BLaER1 (cell line): ENCODE measurements around the gene TOMM40.
A peak's percentile ranks its signal among the peaks of the same experiment; 100 is the strongest.

ENCODE experiments used
- H3K27ac ChIP-seq: shearing (Covaris generic); formaldehyde crosslinking; 2 replicates; pipeline ENCODE4 v1.8.1; 2022
- H3K27me3 ChIP-seq: shearing (Covaris generic); formaldehyde crosslinking; 2 replicates; pipeline ENCODE4 v1.8.1; 2022
- H3K36me3 ChIP-seq: shearing (Covaris generic); formaldehyde crosslinking; 2 replicates; pipeline ENCODE4 v1.8.1; 2022
- H3K4me1 ChIP-seq: shearing (Covaris generic); formaldehyde crosslinking; 2 replicates; pipeline ENCODE4 v1.8.1; 2022
- H3K4me2 ChIP-seq: shearing (Covaris generic); formaldehyde crosslinking; 2 replicates; pipeline ENCODE4 v1.8.1; 2022
- H3K4me3 ChIP-seq: shearing (Covaris generic); formaldehyde crosslinking; 2 replicates; pipeline ENCODE4 v1.8.1; 2022
- H3K9ac ChIP-seq: shearing (Covaris generic); formaldehyde crosslinking; 2 replicates; pipeline ENCODE4 v1.8.1; 2022
- H3K9me3 ChIP-seq: shearing (Covaris generic); formaldehyde crosslinking; 2 replicates; pipeline ENCODE4 v1.8.1; 2022
- H4K20me1 ChIP-seq: shearing (Covaris generic); formaldehyde crosslinking; 2 replicates; pipeline ENCODE4 v1.8.1; 2022
- Cebpa-rat ChIP-seq: shearing (Covaris generic); IDR thresholded peaks from 2 replicates; pipeline ENCODE4 v1.8.1; 2022

The TOMM40 gene

DNA sequence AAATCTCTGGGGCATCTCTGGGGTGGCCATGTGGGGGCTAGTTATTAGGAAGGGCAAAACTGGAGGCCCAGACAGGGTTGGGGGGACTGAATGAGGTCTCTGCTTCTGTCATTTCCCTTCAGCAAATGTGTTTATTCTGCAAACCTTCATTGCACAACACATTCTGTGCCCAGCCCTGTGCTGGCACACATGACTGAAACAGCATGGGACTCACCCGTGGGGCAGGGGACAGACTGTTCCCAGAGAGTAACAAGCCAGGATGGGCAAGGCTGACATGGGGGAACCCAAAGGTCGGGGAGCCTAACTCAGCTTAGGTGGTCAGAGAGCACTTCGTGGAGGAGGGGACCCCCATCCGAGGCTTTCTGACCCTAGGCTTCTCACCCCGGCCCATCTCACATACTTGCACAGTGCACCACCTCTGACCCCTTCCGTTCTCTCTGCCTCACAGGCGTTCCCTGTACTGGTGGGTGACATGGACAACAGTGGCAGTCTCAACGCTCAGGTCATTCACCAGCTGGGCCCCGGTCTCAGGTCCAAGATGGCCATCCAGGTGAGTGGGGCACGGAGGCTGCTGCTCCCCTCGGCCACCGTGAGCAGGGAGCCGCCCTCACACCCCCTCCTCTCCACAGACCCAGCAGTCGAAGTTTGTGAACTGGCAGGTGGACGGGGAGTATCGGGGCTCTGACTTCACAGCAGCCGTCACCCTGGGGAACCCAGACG is 2.4 kb downstream of the TOMM40 start:
- Histone ChIP-seq H3K4me1 (peaks cover 23% of the 10 kb centered on the region), H4K20me1 (peaks cover 67% of the 10 kb centered on the region), H3K27me3 (no peaks in the 10 kb centered on the region), H3K27ac (no peak overlapping the region), H3K4me2 (peak overlapping the region; percentile 93; the same call in 1 of the 2 replicates), H3K36me3 (peaks cover 71% of the 10 kb centered on the region), H3K9ac (peak overlapping the region; percentile 95; the same call in 1 of the 2 replicates), H3K9me3 (no peaks in the 10 kb centered on the region), H3K4me3 (no peak overlapping the region)
- no peak for TF ChIP-seq Cebpa-rat

DNA sequence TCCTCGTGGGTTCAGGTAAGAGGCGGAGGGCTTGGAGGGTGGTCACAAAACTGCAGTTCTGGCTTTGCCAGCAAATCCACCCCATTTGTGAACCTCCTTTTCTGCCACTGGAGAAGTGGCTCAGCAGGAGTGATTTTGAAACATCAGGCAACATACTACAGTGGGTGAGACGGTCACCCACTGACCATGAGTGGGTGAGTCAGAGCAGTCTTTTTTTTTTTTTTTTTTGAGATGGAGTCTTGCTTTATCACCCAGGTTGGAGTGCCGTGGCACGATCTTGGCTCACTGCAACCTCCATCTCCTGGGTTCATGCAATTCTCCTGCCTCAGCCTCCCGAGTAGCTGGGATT is 3.0 kb downstream of the TOMM40 start:
- Histone ChIP-seq H3K4me2 (no peak overlapping the region), H3K27ac (no peak overlapping the region), H3K9me3 (no peaks in the 10 kb centered on the region), H3K27me3 (no peaks in the 10 kb centered on the region), H3K9ac (no peak overlapping the region), H3K4me1 (peaks cover 23% of the 10 kb centered on the region), H3K4me3 (no peak overlapping the region), H4K20me1 (peaks cover 67% of the 10 kb centered on the region), H3K36me3 (peaks cover 67% of the 10 kb centered on the region)
- no peak for TF ChIP-seq Cebpa-rat

GRCh38 chr19:44894946-44895345 is 3.9 kb downstream of the TOMM40 start:
- TF ChIP-seq Cebpa-rat, result no peak
- peaks cover 15% of the 10 kb centered on the region for H3K4me1 ChIP-seq
- H3K27me3 ChIP-seq, result no peaks in the 10 kb centered on the region
- H3K4me2 ChIP-seq, result no peak overlapping the region
- H3K36me3 ChIP-seq, result peaks cover 73% of the 10 kb centered on the region
- no peak overlapping the region for H3K4me3 ChIP-seq
- no peaks in the 10 kb centered on the region for H3K9me3 ChIP-seq
- peaks cover 72% of the 10 kb centered on the region for H4K20me1 ChIP-seq
- no peak overlapping the region for H3K27ac ChIP-seq
- H3K9ac ChIP-seq, result no peak overlapping the region

DNA sequence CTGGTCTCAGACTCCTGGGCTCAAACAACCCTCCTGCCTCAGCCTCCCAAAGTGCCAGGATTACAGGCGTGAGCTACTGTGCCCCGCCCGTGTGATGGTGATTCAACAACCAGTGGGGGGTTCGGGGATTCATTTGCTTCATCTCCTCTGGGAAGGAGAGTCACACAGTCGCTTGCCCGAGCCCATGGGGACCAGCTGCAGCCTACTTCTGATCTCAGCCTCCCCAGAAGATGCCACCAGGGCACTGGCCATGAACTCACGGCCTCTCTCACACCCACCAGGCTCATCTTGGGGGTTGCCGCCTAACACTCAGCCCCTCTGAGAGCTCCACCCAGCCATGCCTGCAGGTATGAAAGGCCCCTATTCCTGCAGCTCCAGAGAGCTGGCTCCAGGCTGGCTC is 6.8 kb downstream of the TOMM40 start:
- peaks cover 3% of the 10 kb centered on the region; the same call in 1 of the 2 replicates for H3K4me1 ChIP-seq
- H3K4me3 ChIP-seq, result no peak overlapping the region
- no peak overlapping the region for H3K27ac ChIP-seq
- H3K4me2 ChIP-seq, result no peak overlapping the region
- H4K20me1 ChIP-seq, result peaks cover 73% of the 10 kb centered on the region
- no peaks in the 10 kb centered on the region for H3K9me3 ChIP-seq
- TF ChIP-seq Cebpa-rat, result no peak
- no peaks in the 10 kb centered on the region for H3K27me3 ChIP-seq
- H3K36me3 ChIP-seq, result peaks cover 96% of the 10 kb centered on the region
- H3K9ac ChIP-seq, result no peak overlapping the region

GRCh38 chr19:44900328-44901244 is 9.5 kb downstream of the TOMM40 start:
- Histone ChIP-seq H3K9me3 (no peaks in the 10 kb centered on the region), H3K27me3 (peaks cover 3% of the 10 kb centered on the region; the same call in 1 of the 2 replicates), H3K4me1 (peaks cover 3% of the 10 kb centered on the region; the same call in 1 of the 2 replicates), H3K9ac (no peak overlapping the region), H4K20me1 (peaks cover 62% of the 10 kb centered on the region), H3K4me2 (no peak overlapping the region), H3K36me3 (peaks cover 84% of the 10 kb centered on the region), H3K27ac (no peak overlapping the region), H3K4me3 (no peak overlapping the region)
- no peak for TF ChIP-seq Cebpa-rat

GRCh38 chr19:44903216-44903601 is 12.2 kb downstream of the TOMM40 start:
- Histone ChIP-seq H3K9ac (no peak overlapping the region), H4K20me1 (peaks cover 35% of the 10 kb centered on the region), H3K27me3 (peaks cover 11% of the 10 kb centered on the region; the same call in 1 of the 2 replicates), H3K27ac (no peak overlapping the region), H3K4me1 (peaks cover 8% of the 10 kb centered on the region; the same call in 1 of the 2 replicates), H3K36me3 (peaks cover 58% of the 10 kb centered on the region), H3K9me3 (no peaks in the 10 kb centered on the region), H3K4me3 (no peak overlapping the region), H3K4me2 (no peak overlapping the region)
- TF ChIP-seq Cebpa-rat, result no peak

DNA sequence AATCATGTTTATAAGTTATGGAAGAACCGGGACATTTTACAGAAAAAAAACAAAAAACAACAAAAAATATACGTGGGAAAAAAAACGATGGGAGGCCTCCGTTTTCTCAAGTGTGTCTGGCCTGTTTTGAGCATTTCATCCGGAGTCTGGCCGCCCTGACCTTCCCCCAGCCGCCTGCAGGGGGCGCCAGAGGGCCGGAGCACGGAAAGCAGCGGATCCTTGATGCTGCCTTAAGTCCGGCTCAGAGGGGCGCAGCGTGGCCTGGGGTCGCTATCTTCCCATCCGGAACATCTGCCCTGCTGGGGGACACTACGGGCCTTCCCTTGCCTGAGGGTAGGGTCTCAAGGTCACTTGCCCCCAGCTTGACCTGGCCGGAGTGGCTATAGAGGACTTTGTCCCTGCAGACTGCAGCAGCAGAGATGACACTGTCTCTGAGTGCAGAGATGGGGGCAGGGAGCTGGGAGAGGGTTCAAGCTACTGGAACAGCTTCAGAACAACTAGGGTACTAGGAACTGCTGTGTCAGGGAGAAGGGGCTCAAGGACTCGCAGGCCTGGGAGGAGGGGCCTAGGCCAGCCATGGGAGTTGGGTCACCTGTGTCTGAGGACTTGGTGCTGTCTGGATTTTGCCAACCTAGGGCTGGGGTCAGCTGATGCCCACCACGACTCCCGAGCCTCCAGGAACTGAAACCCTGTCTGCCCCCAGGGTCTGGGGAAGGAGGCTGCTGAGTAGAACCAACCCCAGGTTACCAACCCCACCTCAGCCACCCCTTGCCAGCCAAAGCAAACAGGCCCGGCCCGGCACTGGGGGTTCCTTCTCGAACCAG is 12.8 kb downstream of the TOMM40 start:
- no peak for TF ChIP-seq Cebpa-rat
- Histone ChIP-seq H3K27ac (no peak overlapping the region), H3K27me3 (peaks cover 11% of the 10 kb centered on the region; the same call in 1 of the 2 replicates), H3K4me2 (no peak overlapping the region), H3K9ac (no peak overlapping the region), H3K4me3 (no peak overlapping the region), H4K20me1 (peaks cover 33% of the 10 kb centered on the region), H3K9me3 (no peaks in the 10 kb centered on the region), H3K4me1 (peaks cover 8% of the 10 kb centered on the region; the same call in 1 of the 2 replicates), H3K36me3 (peaks cover 55% of the 10 kb centered on the region)

DNA sequence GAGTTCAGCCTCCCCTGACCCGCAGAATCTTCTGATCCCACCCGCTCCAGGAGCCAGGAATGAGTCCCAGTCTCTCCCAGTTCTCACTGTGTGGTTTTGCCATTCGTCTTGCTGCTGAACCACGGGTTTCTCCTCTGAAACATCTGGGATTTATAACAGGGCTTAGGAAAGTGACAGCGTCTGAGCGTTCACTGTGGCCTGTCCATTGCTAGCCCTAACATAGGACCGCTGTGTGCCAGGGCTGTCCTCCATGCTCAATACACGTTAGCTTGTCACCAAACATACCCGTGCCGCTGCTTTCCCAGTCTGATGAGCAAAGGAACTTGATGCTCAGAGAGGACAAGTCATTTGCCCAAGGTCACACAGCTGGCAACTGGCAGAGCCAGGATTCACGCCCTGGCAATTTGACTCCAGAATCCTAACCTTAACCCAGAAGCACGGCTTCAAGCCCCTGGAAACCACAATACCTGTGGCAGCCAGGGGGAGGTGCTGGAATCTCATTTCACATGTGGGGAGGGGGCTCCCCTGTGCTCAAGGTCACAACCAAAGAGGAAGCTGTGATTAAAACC is 13.5 kb downstream of the TOMM40 start:
- H3K36me3 ChIP-seq, result peaks cover 49% of the 10 kb centered on the region
- no peaks in the 10 kb centered on the region for H3K9me3 ChIP-seq
- H4K20me1 ChIP-seq, result peaks cover 32% of the 10 kb centered on the region
- H3K9ac ChIP-seq, result no peak overlapping the region
- H3K27ac ChIP-seq, result no peak overlapping the region
- peaks cover 8% of the 10 kb centered on the region; the same call in 1 of the 2 replicates for H3K4me1 ChIP-seq
- no peak overlapping the region for H3K4me2 ChIP-seq
- H3K4me3 ChIP-seq, result no peak overlapping the region
- H3K27me3 ChIP-seq, result peaks cover 11% of the 10 kb centered on the region; the same call in 1 of the 2 replicates
- no peak for TF ChIP-seq Cebpa-rat

- Histone ChIP-seq H3K4me2 (no peak within 1 kb of the TSS), H3K27ac (no peak within 1 kb of the TSS), H3K27me3 (peaks cover 11% of the 10 kb centered on the region; the same call in 1 of the 2 replicates), H3K9ac (no peak within 1 kb of the TSS), H3K9me3 (no peaks in the 10 kb centered on the region), H3K4me1 (peaks cover 10% of the 10 kb centered on the region), H4K20me1 (peaks cover 21% of the 10 kb centered on the region), H3K36me3 (peaks cover 38% of the 10 kb centered on the region), H3K4me3 (no peak within 1 kb of the TSS)
- no peak for TF ChIP-seq Cebpa-rat
Observed at GRCh38 chr19:44905437-44906160, 14.5 kb downstream of the TOMM40 start, which contains the start of gene APOE. Gene APOE, plus strand, starts transcription at chr19:44905796. Its CDS starts 829 bp downstream, at chr19:44906625.
